WTC11 (cell line): ENCODE measurements around the gene TNS2. TPM values are rescaled to one million over a fixed set of nuclear protein-coding genes. Genes with fewer than 3 reads are reported as not detected.

Source experiments
- ATAC-seq: fragments of 200-7000 bp; cut with Tn5 transposase; 2 replicates; pipeline ENCODE4 v1.10.0; 2021; ENCODE audit warnings: mild to moderate bottlenecking, moderate library complexity
- CTCF ChIA-PET: fragments of 300-600 bp; sonication (Branson Sonifier 250); formaldehyde crosslinking; loops from one replicate; lab custom pipeline; 2021; ENCODE audit warnings: antibody characterized with exemption; lab: Charles Lee
- POLR2A ChIA-PET: fragments of 350-600 bp; sonication (Branson Sonifier 250); formaldehyde crosslinking; loops from one replicate; lab custom pipeline; 2021; ENCODE audit warnings: antibody characterized with exemption; lab: Charles Lee
- DNase-seq: peaks from one replicate; pipeline ENCODE4 v3.0.0; 2021; ENCODE audit warnings: low spot score
- H3K27ac Mint-ChIP-seq: 2 replicates; pipeline ENCODE4 v1.8.0; 2021; ENCODE audit warnings: mixed read lengths
- H3K27me3 Mint-ChIP-seq: 2 replicates; pipeline ENCODE4 v1.8.0; 2021; ENCODE audit warnings: low read depth, mild to moderate bottlenecking, moderate library complexity, mixed read lengths
- H3K36me3 Mint-ChIP-seq: 2 replicates; pipeline ENCODE4 v1.8.0; 2021; ENCODE audit warnings: mixed read lengths
- H3K4me1 Mint-ChIP-seq: 2 replicates; pipeline ENCODE4 v1.8.0; 2022; ENCODE audit warnings: mixed read lengths
- H3K4me3 Mint-ChIP-seq: 2 replicates; pipeline ENCODE4 v1.8.0; 2021; ENCODE audit warnings: mild to moderate bottlenecking, moderate library complexity, mixed read lengths
- H3K9me3 Mint-ChIP-seq: 2 replicates; pipeline ENCODE4 v1.8.0; 2021; ENCODE audit warnings: mixed read lengths
- AR ChIP-seq: fragments of 250-450 bp; sonication (Bioruptor Pico); IDR thresholded peaks from 2 replicates; pipeline ENCODE4 v1.9.0; 2021; ENCODE audit warnings: mild to moderate bottlenecking
- ATF1 ChIP-seq: sonication (generic); formaldehyde crosslinking; IDR thresholded peaks from 2 replicates; pipeline ENCODE4 v1.8.1; 2023; ENCODE audit warnings: mild to moderate bottlenecking, moderate library complexity, missing genetic modification reagents
- CBFB ChIP-seq: sonication (generic); formaldehyde crosslinking; IDR thresholded peaks from 2 replicates; pipeline ENCODE4 v1.8.1; 2022; ENCODE audit warnings: mild to moderate bottlenecking, low read depth, missing genetic modification reagents
- CREM ChIP-seq: sonication (generic); formaldehyde crosslinking; IDR thresholded peaks from 2 replicates; pipeline ENCODE4 v1.8.1; 2022; ENCODE audit warnings: mild to moderate bottlenecking, missing genetic modification reagents, moderate library complexity
- ETV6 ChIP-seq: sonication (generic); formaldehyde crosslinking; IDR thresholded peaks from 2 replicates; pipeline ENCODE4 v1.8.1; 2022; ENCODE audit warnings: mild to moderate bottlenecking, missing genetic modification reagents
- MAX ChIP-seq: sonication (generic); formaldehyde crosslinking; IDR thresholded peaks from 2 replicates; pipeline ENCODE4 v1.8.0; 2022; ENCODE audit warnings: mild to moderate bottlenecking, missing genetic modification reagents
- NFATC4 ChIP-seq: fragments of 250-450 bp; sonication (Bioruptor Pico); IDR thresholded peaks from 2 replicates; pipeline ENCODE4 v1.9.0; 2021; ENCODE audit warnings: mild to moderate bottlenecking
- NR2C2 ChIP-seq: sonication (generic); formaldehyde crosslinking; IDR thresholded peaks from 2 replicates; pipeline ENCODE4 v1.8.0; 2022; ENCODE audit warnings: mild to moderate bottlenecking, missing genetic modification reagents
- PRDM15 ChIP-seq: sonication (generic); formaldehyde crosslinking; IDR thresholded peaks from 2 replicates; pipeline ENCODE4 v1.8.0; 2022; ENCODE audit warnings: missing genetic modification reagents
- PRRX2 ChIP-seq: fragments of 250-450 bp; sonication (Bioruptor Pico); IDR thresholded peaks from 2 replicates; pipeline ENCODE4 v1.8.0; 2021; ENCODE audit warnings: mild to moderate bottlenecking
- STAT6 ChIP-seq: sonication (generic); formaldehyde crosslinking; conservative IDR thresholded peaks from 2 replicates; pipeline ENCODE4 v1.8.1; 2023; ENCODE audit warnings: mild to moderate bottlenecking, low read depth, missing genetic modification reagents, moderate library complexity
- TCF7 ChIP-seq: sonication (generic); formaldehyde crosslinking; IDR thresholded peaks from 2 replicates; pipeline ENCODE4 v1.8.0; 2022; ENCODE audit warnings: mild to moderate bottlenecking, low read depth, missing genetic modification reagents, moderate library complexity
- TEAD1 ChIP-seq: sonication (generic); formaldehyde crosslinking; IDR thresholded peaks from 2 replicates; pipeline ENCODE4 v1.8.0; 2022; ENCODE audit warnings: mild to moderate bottlenecking, missing genetic modification reagents
- TP53 ChIP-seq: sonication (generic); formaldehyde crosslinking; IDR thresholded peaks from 2 replicates; pipeline ENCODE4 v1.8.1; 2023; ENCODE audit warnings: mild to moderate bottlenecking, missing genetic modification reagents
- USF1 ChIP-seq: sonication (generic); formaldehyde crosslinking; IDR thresholded peaks from 2 replicates; pipeline ENCODE4 v1.8.0; 2022; ENCODE audit warnings: mild to moderate bottlenecking, missing genetic modification reagents
- ZNF138 ChIP-seq: sonication (generic); formaldehyde crosslinking; conservative IDR thresholded peaks from 2 replicates; pipeline ENCODE4 v1.8.1; 2022; ENCODE audit warnings: mild to moderate bottlenecking, moderate library complexity, missing genetic modification reagents
- ZNF219 ChIP-seq: sonication (generic); formaldehyde crosslinking; IDR thresholded peaks from 2 replicates; pipeline ENCODE4 v1.8.0; 2023; ENCODE audit warnings: missing genetic modification reagents, mild to moderate bottlenecking, borderline replicate concordance
- ZNF232 ChIP-seq: sonication (generic); formaldehyde crosslinking; IDR thresholded peaks from 2 replicates; pipeline ENCODE4 v1.8.0; 2022; ENCODE audit warnings: mild to moderate bottlenecking, missing genetic modification reagents
- ZNF317 ChIP-seq: sonication (generic); formaldehyde crosslinking; IDR thresholded peaks from 2 replicates; pipeline ENCODE4 v1.8.1; 2023; ENCODE audit warnings: low read depth, mild to moderate bottlenecking, moderate library complexity, missing genetic modification reagents, borderline replicate concordance
- ZNF416 ChIP-seq: fragments of 250-450 bp; sonication (Bioruptor Pico); IDR thresholded peaks from 2 replicates; pipeline ENCODE4 v1.9.0; 2021; ENCODE audit warnings: mild to moderate bottlenecking, inconsistent platforms
- ZNF423 ChIP-seq: fragments of 250-450 bp; sonication (Bioruptor Pico); IDR thresholded peaks from 2 replicates; pipeline ENCODE4 v2.1.2; 2022; ENCODE audit warnings: mild to moderate bottlenecking, moderate library complexity
- ZNF512 ChIP-seq: sonication (generic); formaldehyde crosslinking; IDR thresholded peaks from 2 replicates; pipeline ENCODE4 v1.8.1; 2022; ENCODE audit warnings: missing genetic modification reagents, borderline replicate concordance
- ZNF671 ChIP-seq: fragments of 250-450 bp; sonication (Bioruptor Pico); IDR thresholded peaks from 2 replicates; pipeline ENCODE4 v1.8.0; 2021; ENCODE audit warnings: mild to moderate bottlenecking
- ZSCAN18 ChIP-seq: fragments of 250-450 bp; sonication (Bioruptor Pico); IDR thresholded peaks from 2 replicates; pipeline ENCODE4 v2.1.2; 2022; ENCODE audit warnings: mild to moderate bottlenecking, moderate library complexity
- total RNA-seq: library from RNA; stranded (reverse); gene quantifications from 3 replicates; pipeline ENCODE4 v1.2.3, GENCODE V29; 2021

TNS2 gene
- total RNA-seq, 1 experiment from 2014 or later = 7.7 TPM

GRCh38 chr12:53042607-53043454 is 7.0 kb upstream of the TNS2 start:
- ChIA-PET CTCF (interaction anchor here (3.4 to 3.8 kb wide), 2 partner anchors 11 to 19 kb away, joined by 12 to 44 read pairs; no protein-coding TSS in a partner anchor), POLR2A (no interaction called here)
- peak; percentile 2 for ATAC-seq
- H3K27me3 Mint-ChIP-seq = peaks cover 40% of the 10 kb centered on the region
- peak overlapping the region; percentile 37 for H3K27ac Mint-ChIP-seq
- H3K36me3 Mint-ChIP-seq = peaks cover 34% of the 10 kb centered on the region
- peaks cover 62% of the 10 kb centered on the region for H3K4me1 Mint-ChIP-seq
- H3K9me3 Mint-ChIP-seq = no peaks in the 10 kb centered on the region
- no peak overlapping the region for H3K4me3 Mint-ChIP-seq
- DNase-seq = no peak
- no peak for TF ChIP-seq PRRX2 (CRISPR knock-in tag)
- TF ChIP-seq TEAD1 (CRISPR knock-in tag) = no peak
- no peak for TF ChIP-seq PRDM15 (CRISPR knock-in tag)
- TF ChIP-seq ETV6 (CRISPR knock-in tag) = 0 out of 2 replicates have a peak, but pooled peaks have one; percentile 46
- TF ChIP-seq ZNF317 (CRISPR knock-in tag) = no peak
- no peak for TF ChIP-seq ZNF423
- peak; percentile 66; the same call in 1 of the 2 replicates for TF ChIP-seq NFATC4
- TF ChIP-seq ATF1 (CRISPR knock-in tag) = no peak
- no peak for TF ChIP-seq ZNF219 (CRISPR knock-in tag)
- no peak for TF ChIP-seq USF1 (CRISPR knock-in tag)
- no peak for TF ChIP-seq TP53
- TF ChIP-seq ZNF671 = peak; percentile 55
- 0 out of 2 replicates have a peak, but pooled peaks have one; percentile 32 for TF ChIP-seq CREM (CRISPR knock-in tag)
- TF ChIP-seq ZNF512 (CRISPR knock-in tag) = no peak
- no peak for TF ChIP-seq TCF7 (CRISPR knock-in tag)
- no peak for TF ChIP-seq ZNF138 (CRISPR knock-in tag)
- TF ChIP-seq ZNF232 = no peak
- TF ChIP-seq STAT6 (CRISPR knock-in tag) = no peak
- TF ChIP-seq NR2C2 = no peak
- TF ChIP-seq ZNF416 = 0 out of 2 replicates have a peak, but pooled peaks have one; percentile 8
- TF ChIP-seq MAX (CRISPR knock-in tag) = no peak
- TF ChIP-seq CBFB (CRISPR knock-in tag) = no peak
- TF ChIP-seq ZSCAN18 (CRISPR knock-in tag) = no peak
- TF ChIP-seq AR = peak; percentile 31; the same call in 1 of the 2 replicates
